Uterus (tissue), 4 donors: ENCODE results near the gene WWC1. TPM values are rescaled to one million over a fixed set of nuclear protein-coding genes. Genes with fewer than 3 reads are reported as not detected.

Source experiments
- DNase-seq, 2 donors: peaks; one replicate each; pipeline ENCODE4 v3.0.0-alpha.2; 2019 to 2020
- H3K27ac ChIP-seq, 2 donors: fragments of 200-600 bp; sonication (generic); 1 replicate in 1 of 2; 2 replicates in 1 of 2; pipeline ENCODE4 v1.5.1; 2016 to 2018
- H3K27me3 ChIP-seq, 2 donors: fragments of 200-600 bp; sonication (generic); one replicate each; pipeline ENCODE4 v1.5.1; 2018 to 2019; ENCODE audit warnings: control low read depth in 1 of 2
- H3K36me3 ChIP-seq, 2 donors: fragments of 200-600 bp; sonication (generic); one replicate each; pipeline ENCODE4 v1.5.1; 2019; ENCODE audit warnings: control low read depth in 1 of 2
- H3K4me1 ChIP-seq, 2 donors: fragments of 200-600 bp; sonication (generic); one replicate each; pipeline ENCODE4 v1.5.1; 2018 to 2019; ENCODE audit warnings: control low read depth in 1 of 2
- H3K4me3 ChIP-seq, 2 donors: fragments of 200-600 bp; sonication (generic); 1 replicate in 1 of 2; 2 replicates in 1 of 2; pipeline ENCODE4 v1.5.1; 2018 to 2019; ENCODE audit warnings: mild to moderate bottlenecking in 1 of 2
- H3K9me3 ChIP-seq, 2 donors: fragments of 200-600 bp; sonication (generic); one replicate each; pipeline ENCODE4 v1.5.1; 2019; ENCODE audit warnings: control low read depth in 1 of 2
- POLR2A ChIP-seq, 2 donors: fragments of 450-650 bp; IDR thresholded peaks; one replicate each; pipeline ENCODE4 v1.6.1; 2016; ENCODE audit warnings: antibody characterized with exemption in 2 of 2, mild to moderate bottlenecking in 1 of 2, moderate library complexity in 1 of 2
- intact Hi-C: fragments of 100-400 bp; cut with DNase I; formaldehyde crosslinking; loops from one replicate; pipeline ENCODE4 v1.15.1; 2023; ENCODE audit warnings: low total_unique reads
- total RNA-seq, 4 donors: library from RNA; depleted of rRNA in 3 of 4; stranded (reverse); fragments of >200 nt in 3 of 4; gene quantifications; one replicate each; pipeline versions ENCODE4 v1.1.0 to v1.2.4, GENCODE V29; 2014 to 2023
- TF ChIP-seq, protein P1 (sequence below), 4 experiments: fragments of 200-600 bp in 2 of 4; fragments of 450-650 bp in 2 of 4; sonication (generic) in 2 of 4; IDR thresholded peaks; one replicate each; pipeline ENCODE4 v1.5.1; 2016 to 2019; ENCODE audit warnings: antibody characterized with exemption in 4 of 4, mild to moderate bottlenecking in 2 of 4, moderate library complexity in 1 of 4
- donor health status: DM: yes; HTN: yes; CAD: no.

Gene WWC1
- total RNA-seq, 4 donors from 2014 or later = under 0.01 to 8.7 (median 1.9) TPM; not detected in 1

DNA sequence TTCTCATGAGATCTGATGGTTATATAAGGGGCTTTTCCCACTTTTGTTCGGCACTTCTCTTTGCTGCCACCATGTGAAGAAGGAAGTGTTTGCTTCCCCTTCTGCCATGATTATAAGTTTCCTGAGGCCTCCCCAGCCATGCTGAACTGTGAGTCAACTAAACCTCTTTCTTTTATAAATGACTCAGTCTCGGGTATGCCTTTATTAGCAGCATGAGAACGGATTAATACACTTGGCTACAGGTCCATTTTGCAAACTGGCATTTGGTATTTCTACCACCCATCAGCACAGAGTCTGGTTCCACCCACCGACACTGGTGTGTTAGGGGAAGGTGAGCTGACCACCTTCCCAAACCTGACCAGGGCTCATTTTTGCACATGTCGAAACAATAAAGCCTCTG lies 146.9 kb downstream of the WWC1 start:
- TF ChIP-seq, protein P1, sequence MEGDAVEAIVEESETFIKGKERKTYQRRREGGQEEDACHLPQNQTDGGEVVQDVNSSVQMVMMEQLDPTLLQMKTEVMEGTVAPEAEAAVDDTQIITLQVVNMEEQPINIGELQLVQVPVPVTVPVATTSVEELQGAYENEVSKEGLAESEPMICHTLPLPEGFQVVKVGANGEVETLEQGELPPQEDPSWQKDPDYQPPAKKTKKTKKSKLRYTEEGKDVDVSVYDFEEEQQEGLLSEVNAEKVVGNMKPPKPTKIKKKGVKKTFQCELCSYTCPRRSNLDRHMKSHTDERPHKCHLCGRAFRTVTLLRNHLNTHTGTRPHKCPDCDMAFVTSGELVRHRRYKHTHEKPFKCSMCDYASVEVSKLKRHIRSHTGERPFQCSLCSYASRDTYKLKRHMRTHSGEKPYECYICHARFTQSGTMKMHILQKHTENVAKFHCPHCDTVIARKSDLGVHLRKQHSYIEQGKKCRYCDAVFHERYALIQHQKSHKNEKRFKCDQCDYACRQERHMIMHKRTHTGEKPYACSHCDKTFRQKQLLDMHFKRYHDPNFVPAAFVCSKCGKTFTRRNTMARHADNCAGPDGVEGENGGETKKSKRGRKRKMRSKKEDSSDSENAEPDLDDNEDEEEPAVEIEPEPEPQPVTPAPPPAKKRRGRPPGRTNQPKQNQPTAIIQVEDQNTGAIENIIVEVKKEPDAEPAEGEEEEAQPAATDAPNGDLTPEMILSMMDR (IDR thresholded peaks at IDR 0.05) = no peak
- no peak for TF ChIP-seq POLR2A (IDR thresholded peaks at IDR 0.05)
- H3K27ac ChIP-seq = no peak overlapping the region
- no peaks in the 10 kb centered on the region for H3K36me3 ChIP-seq
- H3K4me1 ChIP-seq = no peaks in the 10 kb centered on the region
- no peaks in the 10 kb centered on the region for H3K9me3 ChIP-seq
- H3K4me3 ChIP-seq = no peak overlapping the region
- intact Hi-C loops = no loop called here
- DNase-seq = no peak
- no peaks in the 10 kb centered on the region for H3K27me3 ChIP-seq

DNA sequence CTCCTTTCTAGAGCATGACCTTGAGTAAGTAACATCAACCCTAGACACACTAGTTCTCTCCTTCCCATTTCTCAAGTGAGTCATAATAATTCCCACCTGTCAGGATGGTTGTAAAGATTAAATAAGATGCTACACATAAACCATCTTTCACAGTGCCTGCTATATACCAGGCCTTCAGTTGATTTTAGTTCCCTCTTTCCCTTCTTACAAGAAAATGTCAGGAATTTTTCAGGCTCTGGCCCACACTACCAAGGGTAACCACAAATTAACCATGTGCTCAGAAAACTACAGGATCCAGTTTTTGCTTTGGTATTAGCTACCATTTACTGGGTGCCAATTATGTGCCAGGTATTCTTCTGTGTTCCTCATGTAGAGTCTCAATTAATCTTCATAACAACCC lies 152.1 kb downstream of the WWC1 start:
- DNase-seq = no peak
- Histone ChIP-seq H3K4me1 (no peaks in the 10 kb centered on the region), H3K27me3 (no peaks in the 10 kb centered on the region), H3K9me3 (no peaks in the 10 kb centered on the region), H3K4me3 (no peak overlapping the region), H3K36me3 (no peaks in the 10 kb centered on the region), H3K27ac (no peak overlapping the region)
- TF ChIP-seq POLR2A (IDR thresholded peaks at IDR 0.05) = no peak
- TF ChIP-seq, protein P1 (IDR thresholded peaks at IDR 0.05) = no peak
- intact Hi-C loops = no loop called here

DNA sequence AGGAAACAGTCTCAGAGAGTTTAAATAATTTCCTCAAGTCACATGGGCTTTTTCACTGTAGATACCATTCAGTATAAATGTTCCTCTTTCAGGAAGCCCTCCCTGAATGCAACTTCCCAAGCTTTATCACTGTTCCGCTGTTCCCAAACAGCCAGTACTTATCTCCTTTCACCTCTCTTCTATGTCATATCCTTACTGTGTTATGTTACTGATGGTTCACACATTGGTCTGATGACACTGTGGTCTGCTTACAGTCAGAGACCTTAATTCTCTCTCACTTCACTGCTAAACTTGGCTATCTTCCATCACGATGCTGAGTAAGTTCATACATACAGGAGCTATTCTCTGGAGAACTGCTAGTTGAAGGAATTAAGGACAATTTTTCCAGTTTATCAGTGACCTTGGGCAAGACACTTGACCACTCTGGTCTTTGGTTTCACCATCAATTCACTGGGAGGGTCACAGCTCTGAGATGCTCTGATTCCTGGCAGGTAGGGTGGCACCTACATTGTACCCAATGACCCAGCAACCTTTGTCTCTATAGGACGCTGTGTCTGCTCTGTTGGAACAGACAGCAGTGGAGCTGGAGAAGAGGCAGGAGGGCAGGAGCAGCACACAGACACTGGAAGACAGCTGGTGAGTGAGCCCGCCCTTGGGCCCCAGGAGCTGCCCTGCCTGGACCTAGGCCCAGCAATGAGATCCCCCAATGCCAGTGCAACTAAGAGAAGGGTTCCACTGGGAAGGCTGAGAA lies 152.7 kb downstream of the WWC1 start:
- Histone ChIP-seq H3K36me3 (no peaks in the 10 kb centered on the region), H3K4me3 (no peak overlapping the region), H3K27ac (no peak overlapping the region), H3K4me1 (no peaks in the 10 kb centered on the region), H3K9me3 (no peaks in the 10 kb centered on the region), H3K27me3 (no peaks in the 10 kb centered on the region)
- intact Hi-C loops = no loop called here
- no peak for DNase-seq
- no peak for TF ChIP-seq POLR2A (IDR thresholded peaks at IDR 0.05)
- TF ChIP-seq, protein P1 (IDR thresholded peaks at IDR 0.05) = no peak

DNA sequence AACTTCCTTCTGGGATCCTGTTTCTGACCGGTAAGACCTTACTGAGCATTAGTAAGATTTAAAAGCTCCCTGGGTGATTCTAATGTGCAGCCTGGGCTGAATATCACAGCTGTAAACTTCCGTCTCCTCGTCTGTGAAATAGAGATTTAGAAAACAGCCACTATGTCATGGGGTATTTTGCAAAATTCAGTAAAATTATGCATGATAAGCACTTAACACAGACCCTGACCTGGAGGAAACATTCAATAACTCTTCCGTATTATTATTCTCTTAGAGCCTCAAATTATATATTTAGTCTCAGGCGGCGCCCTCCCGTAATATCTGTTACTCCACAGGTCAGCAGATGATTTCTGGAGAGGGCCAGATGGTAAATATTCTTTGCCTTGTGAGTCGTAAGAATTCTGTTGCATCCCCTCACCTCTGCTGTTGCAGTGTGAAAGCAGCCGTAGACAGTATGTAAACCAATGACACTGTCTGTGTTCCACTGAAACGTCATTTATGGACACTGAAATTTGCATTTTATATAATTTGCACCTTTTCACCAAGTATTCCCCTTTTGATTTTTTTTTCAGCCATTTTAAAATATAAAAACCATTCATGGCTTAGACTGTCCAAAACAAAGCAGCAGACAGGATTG lies 155.7 kb downstream of the WWC1 start:
- no peak overlapping the region for H3K27ac ChIP-seq
- H3K9me3 ChIP-seq = no peaks in the 10 kb centered on the region
- H3K4me3 ChIP-seq = no peak overlapping the region
- intact Hi-C loops = no loop called here
- H3K27me3 ChIP-seq = no peaks in the 10 kb centered on the region
- TF ChIP-seq, protein P1 (IDR thresholded peaks at IDR 0.05) = no peak
- TF ChIP-seq POLR2A (IDR thresholded peaks at IDR 0.05) = no peak
- H3K4me1 ChIP-seq = no peaks in the 10 kb centered on the region
- no peak for DNase-seq
- H3K36me3 ChIP-seq = no peaks in the 10 kb centered on the region

DNA sequence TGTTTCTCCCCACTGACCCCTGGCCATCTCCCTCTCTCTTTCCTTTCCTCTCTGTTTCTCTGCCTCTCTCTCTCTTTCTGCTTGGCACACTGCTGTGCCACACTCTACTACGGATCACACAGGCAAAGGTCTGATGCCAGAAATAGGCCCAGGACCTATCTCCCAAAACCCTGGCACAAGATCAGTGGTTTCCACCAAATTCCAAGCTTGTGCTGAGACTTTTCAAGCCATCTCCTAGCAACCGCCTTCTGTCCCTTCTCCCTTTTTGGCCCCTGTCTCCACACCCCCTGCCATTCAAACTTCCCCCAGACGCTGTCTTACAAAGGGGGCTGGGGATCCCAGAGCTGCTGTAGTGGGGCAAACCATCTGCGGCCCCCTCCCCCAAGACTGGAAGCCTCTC lies 156.4 kb downstream of the WWC1 start:
- H3K4me3 ChIP-seq = no peak overlapping the region
- no peaks in the 10 kb centered on the region for H3K36me3 ChIP-seq
- H3K4me1 ChIP-seq = no peaks in the 10 kb centered on the region
- H3K9me3 ChIP-seq = no peaks in the 10 kb centered on the region
- no peak overlapping the region for H3K27ac ChIP-seq
- H3K27me3 ChIP-seq = no peaks in the 10 kb centered on the region
- intact Hi-C loops = no loop called here
- TF ChIP-seq, protein P1 (IDR thresholded peaks at IDR 0.05) = no peak
- no peak for TF ChIP-seq POLR2A (IDR thresholded peaks at IDR 0.05)
- DNase-seq = no peak
